ENCODE data around the gene AK5. TPM values are rescaled to one million over a fixed set of nuclear protein-coding genes. Genes with fewer than 3 reads are reported as not detected.

Gene AK5
- total and polyA plus RNA-seq, 10 donors = 0.33 to 16.3 (median 1.2) TPM

- H3K4me1 ChIP-seq = no peaks in the 10 kb centered on the region
Observed at GRCh38 chr1:77392486-77392885, 110.7 kb downstream of the AK5 start.

GRCh38 chr1:77394166-77394565, 112.3 kb downstream of the AK5 start:
- intact Hi-C loops (cut with DNase I; ENCODE audit: low total_unique reads) = no loop called here
- no peak overlapping the region for H3K27ac ChIP-seq
- DNase-seq = no peak
- no peak overlapping the region for H3K4me3 ChIP-seq
- TF ChIP-seq POLR2A (IDR thresholded peaks at IDR 0.05) = no peak
- TF ChIP-seq CTCF (IDR thresholded peaks at IDR 0.05 in 8 of 11, conservative IDR thresholded peaks at IDR 0.05 in 3 of 11) = no peak
- no peak for TF ChIP-seq POLR2AphosphoS5 (IDR thresholded peaks at IDR 0.05)
- 78 to 88% (median 84%) methylated on average over 2 of the region's 2 CpGs for WGBS, 5 donors
- no peaks in the 10 kb centered on the region for H3K9me3 ChIP-seq
- no peaks in the 10 kb centered on the region for H3K4me1 ChIP-seq
- H3K36me3 ChIP-seq = no peaks in the 10 kb centered on the region
- peaks cover 0 to 3% (median 0%) of the 10 kb centered on the region in 7 donors for H3K27me3 ChIP-seq (replicated peaks in 1 of 7)

More at GRCh38 chr1:77392486-77392885, 110.7 kb downstream of the AK5 start:
- Histone ChIP-seq H3K36me3 (no peaks in the 10 kb centered on the region), H3K4me3 (no peak overlapping the region), H3K9me3 (no peaks in the 10 kb centered on the region), H3K27me3 (replicated peaks in 1 of 7) (peaks cover 0 to 3% (median 0%) of the 10 kb centered on the region in 7 donors), H3K27ac (no peak overlapping the region)
- TF ChIP-seq POLR2AphosphoS5 (IDR thresholded peaks at IDR 0.05) = no peak
- TF ChIP-seq POLR2A (IDR thresholded peaks at IDR 0.05) = no peak
- TF ChIP-seq CTCF (IDR thresholded peaks at IDR 0.05 in 8 of 11, conservative IDR thresholded peaks at IDR 0.05 in 3 of 11) = no peak
- WGBS, 5 donors = 78 to 87% (median 82%) methylated on average over 4 of the region's 4 CpGs
- DNase-seq = no peak
- intact Hi-C loops (cut with DNase I; ENCODE audit: low total_unique reads) = no loop called here

GRCh38 chr1:77395051-77395450, 113.2 kb downstream of the AK5 start:
- no peak for TF ChIP-seq POLR2A (IDR thresholded peaks at IDR 0.05)
- TF ChIP-seq POLR2AphosphoS5 (IDR thresholded peaks at IDR 0.05) = no peak
- no peak for TF ChIP-seq CTCF (IDR thresholded peaks at IDR 0.05 in 8 of 11, conservative IDR thresholded peaks at IDR 0.05 in 3 of 11)
- intact Hi-C loops (cut with DNase I; ENCODE audit: low total_unique reads) = no loop called here

GRCh38 chr1:77398152-77398551, 116.3 kb downstream of the AK5 start:
- H3K4me1 ChIP-seq = no peaks in the 10 kb centered on the region
- no peak overlapping the region for H3K4me3 ChIP-seq
- intact Hi-C loops (cut with DNase I; ENCODE audit: low total_unique reads) = no loop called here
- H3K9me3 ChIP-seq = no peaks in the 10 kb centered on the region
- H3K27me3 ChIP-seq (replicated peaks in 1 of 7) = no peaks in the 10 kb centered on the region
- H3K36me3 ChIP-seq = no peaks in the 10 kb centered on the region
- TF ChIP-seq POLR2AphosphoS5 (IDR thresholded peaks at IDR 0.05) = no peak
- TF ChIP-seq CTCF (IDR thresholded peaks at IDR 0.05 in 8 of 11, conservative IDR thresholded peaks at IDR 0.05 in 3 of 11) = no peak
- no peak for TF ChIP-seq POLR2A (IDR thresholded peaks at IDR 0.05)
- DNase-seq = no peak
- H3K27ac ChIP-seq = no peak overlapping the region
- WGBS, 5 donors = 68 to 80% (median 72%) methylated on average over 3 of the region's 3 CpGs

More at GRCh38 chr1:77395051-77395450, 113.2 kb downstream of the AK5 start:
- Histone ChIP-seq H3K4me3 (no peak overlapping the region), H3K27me3 (replicated peaks in 1 of 7) (no peaks in the 10 kb centered on the region), H3K4me1 (no peaks in the 10 kb centered on the region), H3K27ac (no peak overlapping the region), H3K9me3 (no peaks in the 10 kb centered on the region), H3K36me3 (no peaks in the 10 kb centered on the region)
- no peak for DNase-seq
